Measurements from ENCODE around the gene ZHX3.
"Not testable (repeated sequence)": the region's sequence is repeated elsewhere in the genome, so short reads cannot be mapped to it uniquely, and the experiment has no call there.

ZHX3 gene

GRCh38 chr20:41316051-41316450, 1.5 kb downstream of the ZHX3 start:
- Histone ChIP-seq H3K27ac (ENCODE audit: insufficient read depth, low read length, poor library complexity, severe bottlenecking) (no peak overlapping the region), H3K4me1 (ENCODE audit: control insufficient read depth, insufficient read depth, low read length, poor library complexity, severe bottlenecking) (peaks cover 7% of the 10 kb centered on the region), H3K4me3 (ENCODE audit: insufficient read depth, low read depth, low read length, poor library complexity, severe bottlenecking) (no peak overlapping the region), H3K27me3 (replicated peaks; ENCODE audit: control insufficient read depth, insufficient read depth, low read length, poor library complexity, severe bottlenecking) (no peaks in the 10 kb centered on the region), H3K36me3 (ENCODE audit: control insufficient read depth, insufficient read depth, low read length) (no peaks in the 10 kb centered on the region), H3K9me3 (ENCODE audit: control insufficient read depth, low read length) (no peaks in the 10 kb centered on the region)
- no peak for DNase-seq

GRCh38 chr20:41314386-41314785, 3.1 kb downstream of the ZHX3 start:
- H3K27me3 ChIP-seq (replicated peaks; ENCODE audit: control insufficient read depth, insufficient read depth, low read length, poor library complexity, severe bottlenecking), result no peaks in the 10 kb centered on the region
- no peak overlapping the region for H3K27ac ChIP-seq (ENCODE audit: insufficient read depth, low read length, poor library complexity, severe bottlenecking)
- H3K4me1 ChIP-seq (ENCODE audit: control insufficient read depth, insufficient read depth, low read length, poor library complexity, severe bottlenecking), result peaks cover 7% of the 10 kb centered on the region
- no peak overlapping the region for H3K4me3 ChIP-seq (ENCODE audit: insufficient read depth, low read depth, low read length, poor library complexity, severe bottlenecking)
- DNase-seq, result no peak
- no peaks in the 10 kb centered on the region for H3K36me3 ChIP-seq (ENCODE audit: control insufficient read depth, insufficient read depth, low read length)
- no peaks in the 10 kb centered on the region for H3K9me3 ChIP-seq (ENCODE audit: control insufficient read depth, low read length)

- H3K9me3 ChIP-seq (ENCODE audit: control insufficient read depth, low read length); H3K27me3 ChIP-seq (replicated peaks; ENCODE audit: control insufficient read depth, insufficient read depth, low read length, poor library complexity, severe bottlenecking); H3K36me3 ChIP-seq (ENCODE audit: control insufficient read depth, insufficient read depth, low read length); H3K27ac ChIP-seq (ENCODE audit: insufficient read depth, low read length, poor library complexity, severe bottlenecking); H3K4me3 ChIP-seq (ENCODE audit: insufficient read depth, low read depth, low read length, poor library complexity, severe bottlenecking); DNase-seq; H3K4me1 ChIP-seq (ENCODE audit: control insufficient read depth, insufficient read depth, low read length, poor library complexity, severe bottlenecking): not testable (repeated sequence)
These were observed 5.5 kb downstream of the ZHX3 start for GRCh38 chr20:41312009-41312408.

GRCh38 chr20:41309817-41310216, 7.7 kb downstream of the ZHX3 start:
- DNase-seq, result no peak

GRCh38 chr20:41308726-41309413, 8.7 kb downstream of the ZHX3 start:
- Histone ChIP-seq H3K27me3 (replicated peaks; ENCODE audit: control insufficient read depth, insufficient read depth, low read length, poor library complexity, severe bottlenecking) (no peaks in the 10 kb centered on the region), H3K27ac (ENCODE audit: insufficient read depth, low read length, poor library complexity, severe bottlenecking) (no peak overlapping the region), H3K4me1 (ENCODE audit: control insufficient read depth, insufficient read depth, low read length, poor library complexity, severe bottlenecking) (no peaks in the 10 kb centered on the region), H3K4me3 (ENCODE audit: insufficient read depth, low read depth, low read length, poor library complexity, severe bottlenecking) (no peak overlapping the region), H3K9me3 (ENCODE audit: control insufficient read depth, low read length) (no peaks in the 10 kb centered on the region), H3K36me3 (ENCODE audit: control insufficient read depth, insufficient read depth, low read length) (no peaks in the 10 kb centered on the region)
- no peak for DNase-seq

More at GRCh38 chr20:41309817-41310216, 7.7 kb downstream of the ZHX3 start:
- no peaks in the 10 kb centered on the region for H3K4me1 ChIP-seq (ENCODE audit: control insufficient read depth, insufficient read depth, low read length, poor library complexity, severe bottlenecking)
- H3K36me3 ChIP-seq (ENCODE audit: control insufficient read depth, insufficient read depth, low read length), result no peaks in the 10 kb centered on the region
- H3K27ac ChIP-seq (ENCODE audit: insufficient read depth, low read length, poor library complexity, severe bottlenecking), result no peak overlapping the region
- H3K9me3 ChIP-seq (ENCODE audit: control insufficient read depth, low read length), result no peaks in the 10 kb centered on the region
- no peaks in the 10 kb centered on the region for H3K27me3 ChIP-seq (replicated peaks; ENCODE audit: control insufficient read depth, insufficient read depth, low read length, poor library complexity, severe bottlenecking)
- no peak overlapping the region for H3K4me3 ChIP-seq (ENCODE audit: insufficient read depth, low read depth, low read length, poor library complexity, severe bottlenecking)

GRCh38 chr20:41308290-41308711, 9.2 kb downstream of the ZHX3 start:
- Histone ChIP-seq H3K36me3 (ENCODE audit: control insufficient read depth, insufficient read depth, low read length) (no peaks in the 10 kb centered on the region), H3K4me1 (ENCODE audit: control insufficient read depth, insufficient read depth, low read length, poor library complexity, severe bottlenecking) (no peaks in the 10 kb centered on the region), H3K27ac (ENCODE audit: insufficient read depth, low read length, poor library complexity, severe bottlenecking) (no peak overlapping the region), H3K4me3 (ENCODE audit: insufficient read depth, low read depth, low read length, poor library complexity, severe bottlenecking) (no peak overlapping the region), H3K9me3 (ENCODE audit: control insufficient read depth, low read length) (no peaks in the 10 kb centered on the region), H3K27me3 (replicated peaks; ENCODE audit: control insufficient read depth, insufficient read depth, low read length, poor library complexity, severe bottlenecking) (no peaks in the 10 kb centered on the region)
- no peak for DNase-seq

GRCh38 chr20:41307021-41307420, 10.5 kb downstream of the ZHX3 start:
- no peak overlapping the region for H3K27ac ChIP-seq (ENCODE audit: insufficient read depth, low read length, poor library complexity, severe bottlenecking)
- no peaks in the 10 kb centered on the region for H3K9me3 ChIP-seq (ENCODE audit: control insufficient read depth, low read length)
- H3K36me3 ChIP-seq (ENCODE audit: control insufficient read depth, insufficient read depth, low read length), result no peaks in the 10 kb centered on the region
- DNase-seq, result no peak
- no peaks in the 10 kb centered on the region for H3K27me3 ChIP-seq (replicated peaks; ENCODE audit: control insufficient read depth, insufficient read depth, low read length, poor library complexity, severe bottlenecking)
- no peak overlapping the region for H3K4me3 ChIP-seq (ENCODE audit: insufficient read depth, low read depth, low read length, poor library complexity, severe bottlenecking)
- no peaks in the 10 kb centered on the region for H3K4me1 ChIP-seq (ENCODE audit: control insufficient read depth, insufficient read depth, low read length, poor library complexity, severe bottlenecking)

GRCh38 chr20:41306061-41306727, 11.3 kb downstream of the ZHX3 start:
- Histone ChIP-seq H3K4me3 (ENCODE audit: insufficient read depth, low read depth, low read length, poor library complexity, severe bottlenecking) (no peak overlapping the region), H3K27me3 (replicated peaks; ENCODE audit: control insufficient read depth, insufficient read depth, low read length, poor library complexity, severe bottlenecking) (no peaks in the 10 kb centered on the region), H3K4me1 (ENCODE audit: control insufficient read depth, insufficient read depth, low read length, poor library complexity, severe bottlenecking) (no peaks in the 10 kb centered on the region), H3K27ac (ENCODE audit: insufficient read depth, low read length, poor library complexity, severe bottlenecking) (no peak overlapping the region), H3K9me3 (ENCODE audit: control insufficient read depth, low read length) (no peaks in the 10 kb centered on the region), H3K36me3 (ENCODE audit: control insufficient read depth, insufficient read depth, low read length) (no peaks in the 10 kb centered on the region)
- no peak for DNase-seq

GRCh38 chr20:41304424-41305079, 13.0 kb downstream of the ZHX3 start:
- DNase-seq, result no peak
- Histone ChIP-seq H3K4me3 (ENCODE audit: insufficient read depth, low read depth, low read length, poor library complexity, severe bottlenecking) (no peak overlapping the region), H3K4me1 (ENCODE audit: control insufficient read depth, insufficient read depth, low read length, poor library complexity, severe bottlenecking) (no peaks in the 10 kb centered on the region), H3K9me3 (ENCODE audit: control insufficient read depth, low read length) (no peaks in the 10 kb centered on the region), H3K36me3 (ENCODE audit: control insufficient read depth, insufficient read depth, low read length) (no peaks in the 10 kb centered on the region), H3K27ac (ENCODE audit: insufficient read depth, low read length, poor library complexity, severe bottlenecking) (no peak overlapping the region), H3K27me3 (replicated peaks; ENCODE audit: control insufficient read depth, insufficient read depth, low read length, poor library complexity, severe bottlenecking) (no peaks in the 10 kb centered on the region)

- H3K4me1 ChIP-seq (ENCODE audit: control insufficient read depth, insufficient read depth, low read length, poor library complexity, severe bottlenecking), result no peaks in the 10 kb centered on the region
These were observed 13.5 kb downstream of the ZHX3 start for GRCh38 chr20:41304002-41304401.

More at GRCh38 chr20:41304002-41304401, 13.5 kb downstream of the ZHX3 start:
- H3K4me3 ChIP-seq (ENCODE audit: insufficient read depth, low read depth, low read length, poor library complexity, severe bottlenecking), result no peak overlapping the region
- H3K36me3 ChIP-seq (ENCODE audit: control insufficient read depth, insufficient read depth, low read length), result no peaks in the 10 kb centered on the region
- H3K27ac ChIP-seq (ENCODE audit: insufficient read depth, low read length, poor library complexity, severe bottlenecking), result no peak overlapping the region
- DNase-seq, result no peak
- H3K27me3 ChIP-seq (replicated peaks; ENCODE audit: control insufficient read depth, insufficient read depth, low read length, poor library complexity, severe bottlenecking), result no peaks in the 10 kb centered on the region
- no peaks in the 10 kb centered on the region for H3K9me3 ChIP-seq (ENCODE audit: control insufficient read depth, low read length)
